ENCODE results near the gene CLPTM1.

DNA sequence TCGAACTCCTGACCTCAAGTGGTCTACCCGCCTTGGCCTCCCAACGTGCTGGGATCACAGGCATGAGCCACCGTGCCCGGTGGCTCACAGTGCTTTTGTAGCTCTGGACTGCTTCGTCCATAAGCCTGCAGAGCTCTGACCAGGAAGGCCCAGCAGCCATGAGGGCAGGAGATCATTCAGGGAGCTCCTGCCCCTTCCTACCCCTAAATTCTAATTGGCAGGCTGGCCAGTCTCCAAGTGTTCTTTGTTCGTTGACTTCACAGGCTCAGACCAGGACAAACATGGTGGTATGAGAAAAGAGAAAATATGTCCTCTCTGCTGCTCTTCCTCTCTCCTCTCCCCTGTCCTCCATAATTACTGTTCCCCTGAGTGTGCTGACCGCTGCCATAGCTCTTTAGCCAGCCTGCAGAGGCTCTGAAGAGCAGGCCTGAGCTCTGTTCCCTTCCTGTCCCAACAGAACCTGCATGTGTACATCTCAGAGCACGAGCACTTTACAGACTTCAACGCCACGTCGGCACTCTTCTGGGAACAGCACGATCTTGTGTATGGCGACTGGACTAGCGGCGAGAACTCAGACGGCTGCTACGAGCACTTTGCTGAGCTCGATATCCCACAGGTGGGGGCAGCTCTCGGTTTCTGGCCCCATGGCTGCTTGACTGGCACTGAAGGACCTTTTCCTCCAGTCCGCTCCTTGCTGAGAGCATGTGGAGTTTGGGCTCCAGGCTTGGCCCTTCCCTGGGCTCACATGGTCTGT is 19.0 kb downstream of the CLPTM1 start:
- TF ChIP-seq, protein P1, sequence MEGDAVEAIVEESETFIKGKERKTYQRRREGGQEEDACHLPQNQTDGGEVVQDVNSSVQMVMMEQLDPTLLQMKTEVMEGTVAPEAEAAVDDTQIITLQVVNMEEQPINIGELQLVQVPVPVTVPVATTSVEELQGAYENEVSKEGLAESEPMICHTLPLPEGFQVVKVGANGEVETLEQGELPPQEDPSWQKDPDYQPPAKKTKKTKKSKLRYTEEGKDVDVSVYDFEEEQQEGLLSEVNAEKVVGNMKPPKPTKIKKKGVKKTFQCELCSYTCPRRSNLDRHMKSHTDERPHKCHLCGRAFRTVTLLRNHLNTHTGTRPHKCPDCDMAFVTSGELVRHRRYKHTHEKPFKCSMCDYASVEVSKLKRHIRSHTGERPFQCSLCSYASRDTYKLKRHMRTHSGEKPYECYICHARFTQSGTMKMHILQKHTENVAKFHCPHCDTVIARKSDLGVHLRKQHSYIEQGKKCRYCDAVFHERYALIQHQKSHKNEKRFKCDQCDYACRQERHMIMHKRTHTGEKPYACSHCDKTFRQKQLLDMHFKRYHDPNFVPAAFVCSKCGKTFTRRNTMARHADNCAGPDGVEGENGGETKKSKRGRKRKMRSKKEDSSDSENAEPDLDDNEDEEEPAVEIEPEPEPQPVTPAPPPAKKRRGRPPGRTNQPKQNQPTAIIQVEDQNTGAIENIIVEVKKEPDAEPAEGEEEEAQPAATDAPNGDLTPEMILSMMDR (IDR thresholded peaks at IDR 0.05; ENCODE audit: low read depth, low read length, poor library complexity, severe bottlenecking), result no peak
- TF ChIP-seq EZH2phosphoT487 (IDR thresholded peaks at IDR 0.05; ENCODE audit: borderline replicate concordance, low read length), result no peak
